Epithelial cell of umbilical artery (primary cell): Measurements from ENCODE around the gene SMARCA5. TPM values are rescaled to one million over a fixed set of nuclear protein-coding genes. Genes with fewer than 3 reads are reported as not detected.

Experiments used
- total RNA-seq: library from RNA; depleted of rRNA; stranded (reverse); fragments of >200 nt; gene quantifications from 2 replicates; pipeline ENCODE4 v1.2.3, GENCODE V29; 2014

Gene SMARCA5
- 49.4 and 62.9 TPM in 2 replicates for total RNA-seq

DNA sequence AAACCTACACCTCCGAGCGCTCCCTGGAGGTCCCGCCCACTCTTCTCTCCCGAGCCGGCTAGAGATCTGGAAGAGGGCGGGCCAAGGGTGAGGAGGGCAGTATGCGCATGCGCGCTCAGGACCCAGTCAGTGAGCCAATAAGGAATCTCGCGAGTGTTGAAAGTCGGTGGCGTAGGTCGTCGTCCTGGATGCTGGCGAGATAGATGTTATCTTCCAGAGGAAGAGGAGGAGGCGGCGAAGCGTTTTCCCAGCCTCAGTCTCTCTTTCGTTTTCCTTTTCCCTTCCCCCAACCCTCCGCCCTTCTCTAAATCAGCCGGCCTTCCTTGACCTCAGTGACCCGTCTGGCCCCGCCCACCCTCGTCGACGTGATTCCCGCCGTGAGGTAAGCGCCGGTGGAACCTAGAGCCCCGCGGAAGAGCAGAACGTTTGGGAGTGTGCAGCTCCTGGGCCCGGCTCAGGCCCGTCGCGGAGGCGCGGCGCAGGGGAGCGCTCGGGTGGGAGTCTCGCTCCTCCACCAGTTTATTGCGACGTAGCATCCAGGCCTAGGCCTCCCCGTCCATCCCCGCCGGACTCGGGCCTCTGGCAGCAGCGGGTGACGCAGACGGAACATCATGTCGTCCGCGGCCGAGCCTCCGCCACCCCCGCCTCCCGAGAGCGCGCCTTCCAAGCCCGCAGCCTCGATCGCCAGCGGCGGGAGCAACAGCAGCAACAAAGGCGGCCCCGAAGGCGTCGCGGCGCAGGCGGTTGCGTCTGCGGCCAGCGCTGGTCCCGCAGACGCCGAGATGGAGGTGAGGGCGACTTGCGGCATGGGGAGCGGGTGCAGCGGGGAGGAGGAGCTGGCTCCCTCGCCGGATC, at the start of gene SMARCA5:
Gene SMARCA5 (plus strand): TSS at position 389 of the 855 bp plus-strand sequence. CDS start 223 bp downstream, at position 612.

Other genes with a start within 250 kb of the SMARCA5 start
- gene GAB1, start 176.8 kb upstream of the SMARCA5 start, total RNA-seq, result 9.7 and 15.3 TPM in 2 replicates
- gene FREM3, start 187.0 kb downstream of the SMARCA5 start, total RNA-seq, result not detected in 2 replicates